Stimulated activated CD4-positive, alpha-beta T cell treated with anti-CD3 and anti-CD28 coated beads, Interleukin-1b, Interleukin-23, amount 100 ng/mL, for 1 hour (primary cell): ENCODE measurements around the gene RSPRY1.
"Not testable (repeated sequence)": the region's sequence is repeated elsewhere in the genome, so short reads cannot be mapped to it uniquely, and the experiment has no call there.

Experiments used
- DNase-seq, 2 donors: peaks; one replicate each; pipeline ENCODE4 v3.0.0-alpha.2; 2020; ENCODE audit warnings: low read depth in 2 of 2

RSPRY1 gene

GRCh38 chr16:57186872-57187854 lies 1.0 kb downstream of the RSPRY1 start:
- no peak for DNase-seq

GRCh38 chr16:57187902-57188710 lies 2.0 kb downstream of the RSPRY1 start:
- not testable (repeated sequence) for DNase-seq

DNA sequence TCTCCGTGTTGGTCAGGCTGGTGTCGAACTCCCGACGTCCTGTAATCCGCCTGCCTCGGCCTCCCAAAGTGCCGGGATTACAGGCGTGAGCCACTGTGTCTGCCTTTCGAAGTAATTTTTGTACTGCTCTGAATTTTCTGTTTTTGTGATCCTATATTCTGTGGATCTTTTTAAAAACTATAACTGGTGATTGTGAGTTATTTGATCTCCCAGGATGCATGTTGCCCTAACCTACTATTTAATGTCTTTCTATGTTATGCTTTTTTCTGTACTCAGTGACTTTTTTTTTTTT lies 2.5 kb downstream of the RSPRY1 start:
- no peak for DNase-seq

DNA sequence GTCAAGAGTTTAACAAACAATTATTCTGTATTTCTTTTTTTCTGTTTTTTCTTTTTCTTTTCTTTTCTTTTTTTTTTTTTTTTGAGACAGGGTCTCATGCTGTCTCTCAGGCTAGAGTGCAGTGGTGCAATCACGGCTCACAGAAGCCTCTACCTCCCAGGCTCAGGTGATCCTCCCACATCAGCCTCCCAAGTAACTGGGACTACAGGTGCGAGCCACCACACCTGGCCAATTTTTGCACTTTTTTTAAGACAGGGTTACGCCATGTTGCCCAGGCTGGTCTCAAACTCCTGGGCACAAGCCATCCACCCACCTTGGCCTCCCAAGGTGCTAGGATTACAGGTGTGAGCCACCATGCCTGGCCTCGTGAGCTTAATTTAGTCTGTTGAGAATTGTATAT lies 3.4 kb downstream of the RSPRY1 start:
- DNase-seq: not testable (repeated sequence)

- DNase-seq: no peak
Measured at GRCh38 chr16:57190136-57190535, 4.0 kb downstream of the RSPRY1 start.

- no peak for DNase-seq
Measured at GRCh38 chr16:57191056-57191571, 5.0 kb downstream of the RSPRY1 start.

DNA sequence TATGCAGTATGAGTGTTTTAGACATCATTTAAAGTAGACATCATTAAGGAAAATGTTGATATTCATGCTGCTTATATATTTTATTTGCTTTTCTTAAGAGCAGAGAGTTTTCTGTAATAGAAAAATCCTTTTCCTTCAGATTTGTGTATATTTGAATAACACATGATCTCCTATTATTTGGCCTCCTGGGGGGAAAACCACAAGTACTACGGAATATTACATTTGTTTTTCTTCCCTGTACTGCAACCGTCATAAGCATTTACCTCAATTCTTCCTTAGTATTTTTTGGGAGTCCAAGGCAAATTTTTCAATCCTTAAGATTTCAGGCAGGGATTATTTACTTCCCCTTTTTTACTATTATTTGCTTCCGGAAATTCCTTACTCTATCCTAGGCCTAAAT lies 6.0 kb downstream of the RSPRY1 start:
- no peak for DNase-seq

DNA sequence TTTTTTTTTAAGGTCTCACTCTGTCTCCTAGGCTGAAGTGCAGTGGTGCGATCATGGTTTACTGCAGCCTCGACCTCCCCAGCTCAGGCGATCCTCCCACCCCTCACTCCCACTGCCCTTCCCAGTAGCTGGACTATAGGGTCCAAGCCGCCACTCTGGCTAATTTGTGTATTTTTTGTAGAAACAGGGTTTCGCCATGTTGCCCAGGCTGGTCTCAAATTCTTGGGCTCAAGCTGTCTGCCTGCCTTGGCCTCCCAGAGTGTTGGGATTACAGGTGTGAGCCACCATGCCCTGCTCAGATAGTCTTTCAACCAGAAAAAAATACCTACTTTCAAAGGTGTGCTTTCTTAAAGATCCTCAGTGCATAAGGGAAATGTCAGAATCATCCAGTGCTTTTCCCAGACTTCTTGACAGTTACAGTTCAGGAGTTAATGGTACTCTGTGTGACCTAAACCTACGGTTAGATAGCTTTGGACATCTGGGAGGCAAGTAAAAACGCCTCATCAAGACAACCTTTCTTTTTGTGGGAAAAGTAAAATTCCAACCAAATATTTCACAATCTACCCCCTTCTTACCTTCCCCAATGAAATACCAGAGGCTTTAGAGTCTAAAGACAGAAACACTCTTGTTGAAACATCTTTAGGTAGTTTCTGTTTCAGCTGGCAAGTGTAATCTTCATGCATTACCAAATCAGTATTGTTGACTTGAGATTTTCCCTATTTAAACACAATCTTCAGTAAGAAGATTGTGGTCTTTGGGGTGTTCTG lies 6.8 kb downstream of the RSPRY1 start:
- DNase-seq: no peak

- DNase-seq: no peak
Measured at GRCh38 chr16:57194512-57194911, 8.4 kb downstream of the RSPRY1 start.

GRCh38 chr16:57196286-57196685 lies 10.2 kb downstream of the RSPRY1 start:
- DNase-seq: no peak

DNA sequence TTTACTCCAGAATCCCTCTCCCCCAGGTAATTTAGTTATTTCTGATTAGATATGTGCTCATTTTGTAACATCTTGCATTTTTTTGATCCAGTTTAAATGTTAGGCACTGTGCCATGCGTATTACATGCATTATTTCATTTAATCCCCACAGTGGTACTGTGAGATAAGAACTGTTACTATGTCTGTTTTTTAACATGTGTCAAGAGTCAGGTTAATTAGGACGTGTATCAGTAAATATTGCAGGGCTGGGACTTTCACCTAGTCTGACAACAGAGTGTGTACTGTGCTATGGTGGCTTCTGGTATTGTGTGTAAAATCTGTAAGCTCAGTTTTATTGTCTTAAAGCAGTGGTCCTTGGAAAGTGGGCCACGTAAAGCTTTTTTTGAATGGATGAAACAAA lies 10.6 kb downstream of the RSPRY1 start:
- no peak for DNase-seq

GRCh38 chr16:57200321-57200720 lies 14.2 kb downstream of the RSPRY1 start:
- not testable (repeated sequence) for DNase-seq

DNA sequence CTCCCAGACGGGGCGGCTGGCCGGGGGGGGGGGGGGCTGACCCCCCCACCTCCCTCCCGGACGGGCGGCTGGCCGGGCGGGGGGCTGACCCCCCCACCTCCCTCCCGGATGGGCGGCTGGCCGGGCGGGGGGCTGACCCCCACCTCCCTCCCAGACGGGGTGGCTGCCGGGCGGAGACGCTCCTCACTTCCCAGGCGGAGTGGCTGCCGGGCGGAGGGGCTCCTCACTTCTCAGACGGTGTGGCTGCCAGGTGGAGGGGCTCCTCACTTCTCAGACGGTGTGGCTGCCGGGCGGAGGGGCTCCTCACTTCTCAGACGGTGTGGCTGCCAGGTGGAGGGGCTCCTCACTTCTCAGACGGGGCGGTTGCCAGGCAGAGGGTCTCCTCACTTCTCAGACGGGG lies 14.8 kb downstream of the RSPRY1 start:
- not testable (repeated sequence) for DNase-seq

GRCh38 chr16:57202095-57202886 lies 16.2 kb downstream of the RSPRY1 start:
- DNase-seq: no peak

DNA sequence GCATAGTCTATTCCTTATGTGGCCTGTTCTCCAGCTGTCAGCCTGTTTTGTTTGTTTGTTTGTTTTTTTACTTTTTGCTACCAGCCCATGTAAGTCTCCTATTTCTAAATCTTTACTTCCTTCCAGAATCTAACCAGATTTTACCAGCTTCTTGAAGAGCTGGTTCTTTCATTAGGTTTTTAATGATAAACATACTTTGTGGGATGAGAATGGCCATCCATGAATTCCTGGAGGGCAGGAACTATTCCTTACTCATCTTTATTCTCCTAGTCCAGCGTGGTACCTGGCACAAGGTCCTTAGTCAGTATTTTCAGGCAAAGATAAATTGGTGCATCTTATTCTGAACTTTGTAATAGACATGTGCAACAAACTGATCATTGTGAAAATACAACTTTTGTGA lies 17.3 kb downstream of the RSPRY1 start:
- no peak for DNase-seq

- DNase-seq: no peak
Measured at GRCh38 chr16:57204675-57205074, 18.5 kb downstream of the RSPRY1 start.

GRCh38 chr16:57208926-57209325 lies 22.8 kb downstream of the RSPRY1 start:
- DNase-seq: no peak

DNA sequence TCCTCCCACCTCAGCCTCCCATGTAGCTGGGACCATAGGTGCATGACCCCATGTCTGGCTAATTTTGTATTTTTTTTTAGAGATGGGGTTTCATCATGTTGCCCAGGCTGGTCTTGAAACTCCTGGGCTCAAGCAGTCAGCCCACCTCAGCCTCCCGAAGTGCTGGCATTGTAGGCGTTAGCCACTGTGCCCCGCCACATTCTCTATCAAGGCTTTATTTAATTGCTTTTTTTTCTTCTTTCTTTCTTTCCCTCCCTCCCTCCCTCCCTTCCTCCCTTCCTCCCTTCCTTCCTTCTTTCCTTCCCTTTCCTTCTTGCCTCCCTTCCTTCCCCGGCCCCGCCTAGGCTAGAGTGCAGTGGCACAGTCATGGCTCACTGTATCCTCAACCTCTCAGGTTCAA lies 23.7 kb downstream of the RSPRY1 start:
- no peak for DNase-seq

- no peak for DNase-seq
Measured at GRCh38 chr16:57213462-57213861, 27.3 kb downstream of the RSPRY1 start.

GRCh38 chr16:57216968-57217367 lies 30.8 kb downstream of the RSPRY1 start:
- DNase-seq: no peak

DNA sequence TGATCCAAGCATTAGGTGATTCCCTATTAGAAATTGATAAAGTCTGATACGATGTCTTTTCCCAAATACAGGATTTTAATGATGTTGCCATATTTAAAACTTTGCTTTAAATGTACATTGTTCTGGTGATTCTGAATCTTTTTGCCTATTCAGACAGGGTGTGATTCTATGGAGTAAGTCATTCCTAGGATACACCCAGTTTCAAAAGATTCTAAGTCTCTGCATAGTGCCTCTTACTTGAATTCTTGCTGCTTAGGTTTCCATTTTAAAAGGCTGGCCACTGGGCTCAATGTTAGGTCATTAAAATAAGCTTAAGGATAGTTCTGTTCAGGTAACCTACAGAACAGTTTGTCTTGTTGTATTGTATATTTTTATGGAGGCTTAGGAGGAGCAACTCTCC lies 36.9 kb downstream of the RSPRY1 start:
- no peak for DNase-seq
